ENCODE data around the gene CTSL. TPM values are rescaled to one million over a fixed set of nuclear protein-coding genes. Genes with fewer than 3 reads are reported as not detected.

CTSL gene
- polyA plus RNA-seq, 3 donors from 2014 or later: 0.49 TPM; not detected in 2

- H3K9me3 Mint-ChIP-seq: no peaks in the 10 kb centered on the region
- DNase-seq: no peak
- peaks cover 7 to 8% of the 10 kb centered on the region in 2 donors for H3K4me1 Mint-ChIP-seq
- H3K36me3 Mint-ChIP-seq: no peaks in the 10 kb centered on the region
- H3K27ac Mint-ChIP-seq: no peak overlapping the region
- H3K4me3 Mint-ChIP-seq: no peak overlapping the region
- H3K27me3 Mint-ChIP-seq (ENCODE audit: low read depth in 3 of 3): peaks cover 3 to 4% (median 4%) of the 10 kb centered on the region in 3 donors
Measured at GRCh38 chr9:87686520-87687090, 39.3 kb upstream of the CTSL start.

- no peaks in the 10 kb centered on the region for H3K9me3 Mint-ChIP-seq
- H3K4me1 Mint-ChIP-seq: peaks cover 7 to 8% of the 10 kb centered on the region in 2 donors
- no peaks in the 10 kb centered on the region for H3K36me3 Mint-ChIP-seq
- peaks cover 0 to 4% (median 4%) of the 10 kb centered on the region in 3 donors for H3K27me3 Mint-ChIP-seq (ENCODE audit: low read depth in 3 of 3)
- peak overlapping the region in 1 of 6 donors; percentile 1 for H3K27ac Mint-ChIP-seq
- H3K4me3 Mint-ChIP-seq: no peak overlapping the region
- DNase-seq: no peak
Measured at GRCh38 chr9:87687207-87687606, 38.7 kb upstream of the CTSL start.

- DNase-seq: no peak
- Mint-ChIP-seq H3K9me3 (peaks cover 4 to 8% (median 6%) of the 10 kb centered on the region in 6 donors), H3K4me1 (no peaks in the 10 kb centered on the region), H3K27me3 (ENCODE audit: low read depth in 3 of 3) (peaks cover 0 to 2% (median 1%) of the 10 kb centered on the region in 3 donors), H3K4me3 (no peak overlapping the region), H3K36me3 (peaks cover 0 to 5% (median 0%) of the 10 kb centered on the region in 3 donors), H3K27ac (no peak overlapping the region)
Measured at GRCh38 chr9:87694236-87694755, 31.6 kb upstream of the CTSL start.

GRCh38 chr9:87695523-87695922 lies 30.4 kb upstream of the CTSL start:
- H3K27me3 Mint-ChIP-seq (ENCODE audit: low read depth in 3 of 3): peaks cover 0 to 1% (median 0%) of the 10 kb centered on the region in 3 donors
- no peak overlapping the region for H3K4me3 Mint-ChIP-seq
- no peaks in the 10 kb centered on the region for H3K4me1 Mint-ChIP-seq
- H3K27ac Mint-ChIP-seq: no peak overlapping the region
- DNase-seq: no peak
- H3K36me3 Mint-ChIP-seq: peaks cover 0 to 5% (median 0%) of the 10 kb centered on the region in 3 donors
- H3K9me3 Mint-ChIP-seq: peaks cover 4 to 8% (median 6%) of the 10 kb centered on the region in 6 donors

- Mint-ChIP-seq H3K27me3 (ENCODE audit: low read depth in 3 of 3) (peaks cover 0 to 1% (median 0%) of the 10 kb centered on the region in 3 donors), H3K27ac (no peak overlapping the region)
Measured at GRCh38 chr9:87696641-87697040, 29.3 kb upstream of the CTSL start.

GRCh38 chr9:87698069-87698809 lies 27.7 kb upstream of the CTSL start:
- no peak overlapping the region for H3K4me3 Mint-ChIP-seq
- peaks cover 0 to 1% (median 0%) of the 10 kb centered on the region in 3 donors for H3K27me3 Mint-ChIP-seq (ENCODE audit: low read depth in 3 of 3)
- peaks cover 0 to 3% (median 0%) of the 10 kb centered on the region in 3 donors for H3K36me3 Mint-ChIP-seq
- H3K27ac Mint-ChIP-seq: no peak overlapping the region
- peaks cover 2 to 7% (median 4%) of the 10 kb centered on the region in 6 donors for H3K9me3 Mint-ChIP-seq
- DNase-seq: no peak
- no peaks in the 10 kb centered on the region for H3K4me1 Mint-ChIP-seq

More at GRCh38 chr9:87696641-87697040, 29.3 kb upstream of the CTSL start:
- Mint-ChIP-seq H3K4me1 (no peaks in the 10 kb centered on the region), H3K36me3 (peaks cover 0 to 5% (median 0%) of the 10 kb centered on the region in 3 donors), H3K4me3 (no peak overlapping the region), H3K9me3 (peaks cover 4 to 8% (median 6%) of the 10 kb centered on the region in 6 donors)
- no peak for DNase-seq

GRCh38 chr9:87699835-87700234 lies 26.1 kb upstream of the CTSL start:
- DNase-seq: no peak
- H3K9me3 Mint-ChIP-seq: peaks cover 0 to 2% (median 0%) of the 10 kb centered on the region in 6 donors
- no peak overlapping the region for H3K27ac Mint-ChIP-seq
- H3K4me1 Mint-ChIP-seq: no peaks in the 10 kb centered on the region
- H3K4me3 Mint-ChIP-seq: no peak overlapping the region
- no peaks in the 10 kb centered on the region for H3K36me3 Mint-ChIP-seq
- peaks cover 0 to 1% (median 0%) of the 10 kb centered on the region in 3 donors for H3K27me3 Mint-ChIP-seq (ENCODE audit: low read depth in 3 of 3)

GRCh38 chr9:87701491-87701890 lies 24.4 kb upstream of the CTSL start:
- no peaks in the 10 kb centered on the region for H3K4me1 Mint-ChIP-seq
- DNase-seq: no peak
- H3K36me3 Mint-ChIP-seq: no peaks in the 10 kb centered on the region
- no peaks in the 10 kb centered on the region for H3K9me3 Mint-ChIP-seq
- H3K27ac Mint-ChIP-seq: no peak overlapping the region
- H3K4me3 Mint-ChIP-seq: no peak overlapping the region
- H3K27me3 Mint-ChIP-seq (ENCODE audit: low read depth in 3 of 3): peaks cover 0 to 1% (median 0%) of the 10 kb centered on the region in 3 donors

GRCh38 chr9:87701931-87702421 lies 23.9 kb upstream of the CTSL start:
- Mint-ChIP-seq H3K27ac (no peak overlapping the region), H3K4me3 (no peak overlapping the region), H3K9me3 (no peaks in the 10 kb centered on the region), H3K36me3 (no peaks in the 10 kb centered on the region), H3K4me1 (no peaks in the 10 kb centered on the region), H3K27me3 (ENCODE audit: low read depth in 3 of 3) (peaks cover 0 to 1% (median 0%) of the 10 kb centered on the region in 3 donors)
- DNase-seq: no peak

GRCh38 chr9:87702921-87703320 lies 23.0 kb upstream of the CTSL start:
- H3K4me1 Mint-ChIP-seq: no peaks in the 10 kb centered on the region
- peaks cover 0 to 3% (median 0%) of the 10 kb centered on the region in 3 donors for H3K36me3 Mint-ChIP-seq
- H3K27me3 Mint-ChIP-seq (ENCODE audit: low read depth in 3 of 3): peaks cover 0 to 1% (median 0%) of the 10 kb centered on the region in 3 donors
- no peaks in the 10 kb centered on the region for H3K9me3 Mint-ChIP-seq
- no peak overlapping the region for H3K27ac Mint-ChIP-seq
- DNase-seq: no peak
- no peak overlapping the region for H3K4me3 Mint-ChIP-seq

- no peaks in the 10 kb centered on the region for H3K9me3 Mint-ChIP-seq
- H3K36me3 Mint-ChIP-seq: peaks cover 0 to 3% (median 0%) of the 10 kb centered on the region in 3 donors
- DNase-seq: no peak
- no peak overlapping the region for H3K4me3 Mint-ChIP-seq
- no peak overlapping the region for H3K27ac Mint-ChIP-seq
- no peaks in the 10 kb centered on the region for H3K4me1 Mint-ChIP-seq
- H3K27me3 Mint-ChIP-seq (ENCODE audit: low read depth in 3 of 3): peaks cover 0 to 1% (median 0%) of the 10 kb centered on the region in 3 donors
Measured at GRCh38 chr9:87703636-87704276, 22.2 kb upstream of the CTSL start.

- H3K27ac Mint-ChIP-seq: no peak overlapping the region
- DNase-seq: no peak
- no peaks in the 10 kb centered on the region for H3K4me1 Mint-ChIP-seq
- H3K4me3 Mint-ChIP-seq: no peak overlapping the region
- no peaks in the 10 kb centered on the region for H3K9me3 Mint-ChIP-seq
- peaks cover 0 to 3% (median 0%) of the 10 kb centered on the region in 3 donors for H3K36me3 Mint-ChIP-seq
- peaks cover 0 to 2% (median 0%) of the 10 kb centered on the region in 3 donors for H3K27me3 Mint-ChIP-seq (ENCODE audit: low read depth in 3 of 3)
Measured at GRCh38 chr9:87704342-87704741, 21.6 kb upstream of the CTSL start.

GRCh38 chr9:87706066-87706739 lies 19.7 kb upstream of the CTSL start:
- H3K27ac Mint-ChIP-seq: no peak overlapping the region
- H3K9me3 Mint-ChIP-seq: no peaks in the 10 kb centered on the region
- H3K4me3 Mint-ChIP-seq: no peak overlapping the region
- no peak for DNase-seq
- no peaks in the 10 kb centered on the region for H3K4me1 Mint-ChIP-seq
- peaks cover 0 to 3% (median 0%) of the 10 kb centered on the region in 3 donors for H3K36me3 Mint-ChIP-seq
- peaks cover 0 to 2% (median 0%) of the 10 kb centered on the region in 3 donors for H3K27me3 Mint-ChIP-seq (ENCODE audit: low read depth in 3 of 3)
